DOHH2 (cell line): Measurements from ENCODE around the gene OTOF.

ENCODE experiments used
- H3F3A ChIP-seq: fragments of 200-600 bp; sonication (generic), shearing (Covaris generic); 2 replicates; pipeline ENCODE4 v1.6.0; 2016; ENCODE audit warnings: antibody characterized with exemption, mild to moderate bottlenecking; ENCODE audit not compliant: control insufficient read depth, insufficient read depth
- H3K27ac ChIP-seq: fragments of 200-600 bp; sonication (generic); 2 replicates; pipeline ENCODE4 v1.5.1; 2014; ENCODE audit warnings: low read depth, mild to moderate bottlenecking, low read length, moderate library complexity
- H3K27me3 ChIP-seq: fragments of 200-600 bp; sonication (generic); 2 replicates; pipeline ENCODE4 v1.6.1; 2014; ENCODE audit warnings: mild to moderate bottlenecking, low read length, mixed read lengths; ENCODE audit not compliant: control insufficient read depth
- H3K36me3 ChIP-seq: fragments of 200-600 bp; sonication (generic); 2 replicates; pipeline ENCODE4 v1.6.1; 2014; ENCODE audit warnings: mild to moderate bottlenecking, low read length, moderate library complexity, mixed read lengths; ENCODE audit not compliant: control insufficient read depth
- H3K4me1 ChIP-seq: fragments of 200-600 bp; sonication (generic); 2 replicates; pipeline ENCODE4 v1.6.1; 2014; ENCODE audit warnings: mild to moderate bottlenecking, low read length, mixed read lengths; ENCODE audit not compliant: control insufficient read depth
- H3K4me2 ChIP-seq: fragments of 200-600 bp; sonication (generic); 2 replicates; pipeline ENCODE4 v1.6.0; 2014; ENCODE audit warnings: mild to moderate bottlenecking, low read length, moderate library complexity
- H3K4me3 ChIP-seq: fragments of 200-600 bp; sonication (generic); 2 replicates; pipeline ENCODE4 v1.5.1; 2014; ENCODE audit warnings: mild to moderate bottlenecking, low read length, mixed read lengths
- H3K79me2 ChIP-seq: fragments of 200-600 bp; sonication (generic); 2 replicates; pipeline ENCODE4 v1.6.1; 2014; ENCODE audit warnings: mild to moderate bottlenecking, low read length, mixed read lengths; ENCODE audit not compliant: control insufficient read depth
- H3K9me2 ChIP-seq: fragments of 200-600 bp; sonication (generic); replicated peaks from 2 replicates; pipeline ENCODE4 v1.6.1; 2014; ENCODE audit warnings: mild to moderate bottlenecking, low read length, mixed read lengths; ENCODE audit not compliant: control insufficient read depth
- H3K9me3 ChIP-seq: fragments of 200-600 bp; sonication (generic); 2 replicates; pipeline ENCODE4 v1.6.1; 2014; ENCODE audit warnings: antibody characterized with exemption, low read length, mixed read lengths; ENCODE audit not compliant: control insufficient read depth, insufficient read depth
- H4K20me1 ChIP-seq: fragments of 200-600 bp; sonication (generic); 2 replicates; pipeline ENCODE4 v1.6.0; 2014; ENCODE audit warnings: low read depth, mild to moderate bottlenecking, antibody characterized with exemption, low read length, moderate library complexity; ENCODE audit not compliant: control insufficient read depth, insufficient read depth
- EZH2phosphoT487 ChIP-seq: fragments of 200-600 bp; sonication (generic); IDR thresholded peaks from 2 replicates; pipeline ENCODE4 v1.6.1; 2017; ENCODE audit warnings: borderline replicate concordance, mild to moderate bottlenecking, antibody characterized with exemption, low read length, moderate library complexity, mixed read lengths
- TF ChIP-seq, protein P1 (sequence below): fragments of 200-600 bp; sonication (generic); IDR thresholded peaks from one replicate; pipeline ENCODE4 v1.5.1; 2014; ENCODE audit warnings: antibody characterized with exemption, mild to moderate bottlenecking, low read depth, low read length; ENCODE audit not compliant: poor library complexity, severe bottlenecking

OTOF gene

DNA sequence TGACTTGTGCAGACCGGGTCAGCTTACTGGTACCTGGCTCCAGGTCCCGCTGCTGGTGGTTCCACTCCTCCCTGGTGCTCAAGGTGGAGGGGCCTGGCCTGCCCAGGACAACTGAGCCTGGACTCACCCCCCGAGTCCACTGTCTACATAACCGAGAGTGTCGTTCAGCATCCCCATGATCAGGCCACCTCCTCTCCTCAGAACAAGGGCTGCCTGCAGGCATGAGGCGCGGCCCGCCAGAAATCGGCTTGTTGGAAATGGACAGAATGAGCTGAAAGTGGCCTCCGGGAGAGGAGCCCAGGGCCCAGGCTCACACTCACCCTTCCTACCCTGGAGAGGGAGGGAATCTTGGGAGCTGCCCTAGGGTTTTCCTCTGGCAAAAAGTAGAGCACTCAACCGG lies 38.9 kb upstream of the OTOF start:
- H3K79me2 ChIP-seq: no peaks in the 10 kb centered on the region
- no peaks in the 10 kb centered on the region for H3F3A ChIP-seq
- H3K9me3 ChIP-seq: no peaks in the 10 kb centered on the region
- H3K27me3 ChIP-seq: peaks cover 8% of the 10 kb centered on the region; the same call in 1 of the 2 replicates
- TF ChIP-seq, protein P1, sequence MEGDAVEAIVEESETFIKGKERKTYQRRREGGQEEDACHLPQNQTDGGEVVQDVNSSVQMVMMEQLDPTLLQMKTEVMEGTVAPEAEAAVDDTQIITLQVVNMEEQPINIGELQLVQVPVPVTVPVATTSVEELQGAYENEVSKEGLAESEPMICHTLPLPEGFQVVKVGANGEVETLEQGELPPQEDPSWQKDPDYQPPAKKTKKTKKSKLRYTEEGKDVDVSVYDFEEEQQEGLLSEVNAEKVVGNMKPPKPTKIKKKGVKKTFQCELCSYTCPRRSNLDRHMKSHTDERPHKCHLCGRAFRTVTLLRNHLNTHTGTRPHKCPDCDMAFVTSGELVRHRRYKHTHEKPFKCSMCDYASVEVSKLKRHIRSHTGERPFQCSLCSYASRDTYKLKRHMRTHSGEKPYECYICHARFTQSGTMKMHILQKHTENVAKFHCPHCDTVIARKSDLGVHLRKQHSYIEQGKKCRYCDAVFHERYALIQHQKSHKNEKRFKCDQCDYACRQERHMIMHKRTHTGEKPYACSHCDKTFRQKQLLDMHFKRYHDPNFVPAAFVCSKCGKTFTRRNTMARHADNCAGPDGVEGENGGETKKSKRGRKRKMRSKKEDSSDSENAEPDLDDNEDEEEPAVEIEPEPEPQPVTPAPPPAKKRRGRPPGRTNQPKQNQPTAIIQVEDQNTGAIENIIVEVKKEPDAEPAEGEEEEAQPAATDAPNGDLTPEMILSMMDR: no peak
- no peak for TF ChIP-seq EZH2phosphoT487
- H3K27ac ChIP-seq: no peak overlapping the region
- H3K9me2 ChIP-seq: no peaks in the 10 kb centered on the region
- H3K4me1 ChIP-seq: no peaks in the 10 kb centered on the region
- no peak overlapping the region for H3K4me2 ChIP-seq
- no peaks in the 10 kb centered on the region for H3K36me3 ChIP-seq
- H4K20me1 ChIP-seq: no peaks in the 10 kb centered on the region
- H3K4me3 ChIP-seq: no peak overlapping the region

DNA sequence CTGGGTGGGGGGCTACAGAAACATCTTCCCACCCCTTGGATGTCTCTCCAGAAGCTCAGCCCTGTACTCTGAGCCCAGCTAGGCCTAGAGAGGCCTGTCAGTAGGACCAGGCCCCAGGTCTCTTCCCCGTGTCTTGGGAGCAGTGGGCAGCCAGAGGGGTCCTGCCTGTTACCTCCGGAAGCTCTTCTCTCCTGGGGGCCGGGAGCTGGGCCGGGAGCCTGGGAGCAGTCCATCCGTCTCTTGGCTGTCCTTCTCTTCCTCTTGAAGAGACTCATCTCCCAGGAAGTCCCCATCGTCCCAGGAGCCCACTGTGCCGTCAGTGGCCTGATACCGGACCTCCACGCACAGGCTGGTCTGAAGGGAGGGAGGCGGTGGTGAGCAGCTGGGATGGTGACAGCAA lies 38.3 kb upstream of the OTOF start:
- Histone ChIP-seq H3K27me3 (peaks cover 3% of the 10 kb centered on the region; the same call in 1 of the 2 replicates), H3K4me3 (no peak overlapping the region), H3K36me3 (no peaks in the 10 kb centered on the region), H3K4me2 (no peak overlapping the region), H3K27ac (no peak overlapping the region), H4K20me1 (no peaks in the 10 kb centered on the region), H3K9me2 (no peaks in the 10 kb centered on the region), H3K9me3 (no peaks in the 10 kb centered on the region), H3K4me1 (no peaks in the 10 kb centered on the region), H3F3A (no peaks in the 10 kb centered on the region), H3K79me2 (no peaks in the 10 kb centered on the region)
- TF ChIP-seq EZH2phosphoT487: no peak
- TF ChIP-seq, protein P1: no peak

DNA sequence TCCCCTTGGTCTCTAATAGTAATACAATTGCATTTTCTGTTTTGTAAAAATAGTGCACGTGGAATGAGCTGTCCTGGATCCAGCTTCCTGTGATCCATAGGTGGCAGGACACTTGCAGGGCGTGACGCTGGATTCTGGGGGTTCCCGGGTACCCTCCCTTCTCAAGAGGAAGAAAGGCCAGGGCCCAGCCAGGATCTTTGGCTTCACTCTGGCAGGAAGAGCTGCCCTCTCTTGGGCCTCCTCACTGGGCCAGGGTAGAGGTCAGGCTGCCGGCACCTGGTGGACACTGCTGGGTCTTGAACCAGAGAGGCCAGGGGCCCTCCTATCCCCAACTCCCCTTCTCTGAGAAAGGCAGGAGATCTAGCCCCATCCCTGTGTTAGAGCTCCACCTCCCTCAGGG lies 37.8 kb upstream of the OTOF start:
- H3K27me3 ChIP-seq: no peaks in the 10 kb centered on the region; the same call in 1 of the 2 replicates
- TF ChIP-seq, protein P1: no peak
- no peak for TF ChIP-seq EZH2phosphoT487
- no peaks in the 10 kb centered on the region for H3K36me3 ChIP-seq
- no peaks in the 10 kb centered on the region for H4K20me1 ChIP-seq
- H3K27ac ChIP-seq: no peak overlapping the region
- H3K4me1 ChIP-seq: no peaks in the 10 kb centered on the region
- H3K9me2 ChIP-seq: no peaks in the 10 kb centered on the region
- no peaks in the 10 kb centered on the region for H3K79me2 ChIP-seq
- no peaks in the 10 kb centered on the region for H3K9me3 ChIP-seq
- H3F3A ChIP-seq: no peaks in the 10 kb centered on the region
- H3K4me2 ChIP-seq: no peak overlapping the region
- no peak overlapping the region for H3K4me3 ChIP-seq

DNA sequence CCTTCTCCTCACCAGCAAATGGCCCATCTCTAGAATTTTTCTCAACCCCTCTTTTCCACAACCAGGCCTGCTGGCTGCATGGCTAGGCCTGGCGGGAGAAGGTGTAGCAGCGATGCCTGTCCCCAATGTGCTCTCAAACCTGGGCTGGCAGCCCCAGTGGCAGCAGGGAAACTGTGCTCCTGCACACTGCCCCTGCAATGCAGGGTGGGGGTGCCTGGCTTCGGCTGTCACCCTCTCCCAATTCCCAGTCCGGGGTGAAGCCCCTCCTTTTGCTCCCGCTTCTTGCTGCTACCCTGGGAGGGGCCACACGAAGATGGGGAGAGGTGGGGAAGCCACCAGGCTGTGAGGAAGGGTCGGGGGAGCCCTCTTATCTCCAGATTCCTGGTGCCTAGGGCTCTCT lies 36.1 kb upstream of the OTOF start:
- no peak overlapping the region for H3K27ac ChIP-seq
- peaks cover 7% of the 10 kb centered on the region; the same call in 1 of the 2 replicates for H3K27me3 ChIP-seq
- no peaks in the 10 kb centered on the region for H3K9me2 ChIP-seq

More for the DNA sequence above, 36.1 kb upstream of the OTOF start:
- H3K4me1 ChIP-seq: no peaks in the 10 kb centered on the region
- no peaks in the 10 kb centered on the region for H3K36me3 ChIP-seq
- H3K9me3 ChIP-seq: no peaks in the 10 kb centered on the region
- no peak overlapping the region for H3K4me3 ChIP-seq
- no peak overlapping the region for H3K4me2 ChIP-seq
- TF ChIP-seq, protein P1: no peak
- TF ChIP-seq EZH2phosphoT487: no peak
- no peaks in the 10 kb centered on the region for H3F3A ChIP-seq
- H3K79me2 ChIP-seq: no peaks in the 10 kb centered on the region
- H4K20me1 ChIP-seq: no peaks in the 10 kb centered on the region
